ENCODE results near the gene LGSN. TPM values are rescaled to one million over a fixed set of nuclear protein-coding genes. Genes with fewer than 3 reads are reported as not detected.

The LGSN gene
- total RNA-seq (2021; ENCODE audit: unreplicated experiment) (0.30 TPM), Bru-seq, nascent RNA (percentile 13 among the genes with signal in this experiment), BruChase-seq, experiment 1, labeled RNA remaining after a 6-hour chase (percentile 17 among the genes with signal in this experiment), BruChase-seq, experiment 2, labeled RNA remaining after a 2-hour chase (percentile 19 among the genes with signal in this experiment)
- polyA plus RNA-seq (2012): 0.03 and 0.05 TPM in 2 replicates
- long read RNA-seq: 0 reads

GRCh38 chr6:63319939-63320338 lies at the start of gene LGSN:
TSS of gene LGSN (minus strand) at chr6:63319983. CDS start at chr6:63319943, 40 bp downstream.
- intact Hi-C loops (cut with micrococcal nuclease): no loop called here
- no peaks in the 10 kb centered on the region for H4K20me1 ChIP-seq (ENCODE audit: insufficient read depth)
- no peaks in the 10 kb centered on the region for H3K36me3 ChIP-seq (ENCODE audit: control insufficient read depth in 1 of 2, insufficient read depth in 2 of 2, low read length in 2 of 2)
- ChIA-PET CTCF (no interaction called here), POLR2A (no interaction called here), RAD21 (ENCODE audit: low non-redundant PET in 1 of 2, low total read pairs in 2 of 2, uncharacterized antibody in 2 of 2, unreplicated experiment in 2 of 2) (no interaction called here)
- no peaks in the 10 kb centered on the region for H3K27me3 ChIP-seq (ENCODE audit: insufficient read depth, low read length)
- DNase-seq (ENCODE audit: low read depth, low spot score) (no peak), ATAC-seq (no peak)
- H3K4me2 ChIP-seq (ENCODE audit: low read length): no peak within 1 kb of the TSS
- H3K9ac ChIP-seq (ENCODE audit: low read length): no peak within 1 kb of the TSS
- H3K9me2 ChIP-seq (ENCODE audit: insufficient read depth): no peaks in the 10 kb centered on the region
- TF ChIP-seq RAD21 (IDR thresholded peaks at IDR 0.05; ENCODE audit: low read depth) (no peak), MAX (IDR thresholded peaks at IDR 0.05) (no peak), POLR2AphosphoS5 (IDR thresholded peaks at IDR 0.05; ENCODE audit: low read depth, low read length) (no peak), CTCF (IDR thresholded peaks at IDR 0.05 in 2 of 3, conservative IDR thresholded peaks at IDR 0.05 in 1 of 3; ENCODE audit: borderline replicate concordance in 1 of 3, insufficient read depth in 1 of 3, low read depth in 2 of 3, low read length in 2 of 3) (no peak), ZFX (IDR thresholded peaks at IDR 0.05) (no peak), CEBPB (IDR thresholded peaks at IDR 0.05; ENCODE audit: low read depth) (no peak), JUND (IDR thresholded peaks at IDR 0.05) (no peak), ZBTB33 (IDR thresholded peaks at IDR 0.05; ENCODE audit: extremely low read depth, insufficient replicate concordance, low read length) (no peak), ZNF274 (IDR thresholded peaks at IDR 0.05; ENCODE audit: low read depth, low read length) (no peak), EZH2phosphoT487 (IDR thresholded peaks at IDR 0.05; ENCODE audit: borderline replicate concordance) (no peak), SP1 (IDR thresholded peaks at IDR 0.05; ENCODE audit: low read depth) (no peak), YY1 (IDR thresholded peaks at IDR 0.05; ENCODE audit: extremely low read depth, insufficient replicate concordance, low read depth, low read length) (no peak), POLR2A (IDR thresholded peaks at IDR 0.05; ENCODE audit: borderline replicate concordance, extremely low read depth, insufficient read depth, insufficient read length) (no peak), EZH2 (IDR thresholded peaks at IDR 0.05) (no peak), TCF7L2 (IDR thresholded peaks at IDR 0.05; ENCODE audit: borderline replicate concordance, extremely low read depth, insufficient read depth, insufficient read length) (no peak), CBX3 (IDR thresholded peaks at IDR 0.05; ENCODE audit: low read depth) (no peak)
- no peaks in the 10 kb centered on the region for H3K79me2 ChIP-seq (ENCODE audit: insufficient read depth, low read length)
- no peak within 1 kb of the TSS for H2AFZ ChIP-seq (ENCODE audit: low read depth, low read length, poor library complexity, severe bottlenecking)
- H3K4me1 ChIP-seq (ENCODE audit: control insufficient read depth in 1 of 2, insufficient read depth in 2 of 2, low read length in 2 of 2): no peaks in the 10 kb centered on the region
- BruUV-seq (replicated peaks): no TSS peak
- H3K4me3 ChIP-seq (replicated peaks in 1 of 2; ENCODE audit: low read depth in 1 of 2, low read length in 2 of 2): no peak within 1 kb of the TSS
- no peak within 1 kb of the TSS for H3K27ac ChIP-seq (ENCODE audit: low read depth, low read length)
- no peaks in the 10 kb centered on the region for H3K9me3 ChIP-seq (ENCODE audit: control insufficient read depth in 1 of 2, insufficient read depth in 1 of 2, low read depth in 1 of 2, low read length in 2 of 2)

Data from HCT116 (cell line).